GM18868 (cell line): ENCODE data around the gene DRG2.

Experiments used
- ATAC-seq: cut with Tn5 transposase; IDR thresholded peaks from one replicate; pipeline ENCODE4 v1.9.1; 2021; ENCODE audit warnings: mild to moderate bottlenecking, moderate library complexity; ENCODE audit not compliant: unreplicated experiment

Gene DRG2

DNA sequence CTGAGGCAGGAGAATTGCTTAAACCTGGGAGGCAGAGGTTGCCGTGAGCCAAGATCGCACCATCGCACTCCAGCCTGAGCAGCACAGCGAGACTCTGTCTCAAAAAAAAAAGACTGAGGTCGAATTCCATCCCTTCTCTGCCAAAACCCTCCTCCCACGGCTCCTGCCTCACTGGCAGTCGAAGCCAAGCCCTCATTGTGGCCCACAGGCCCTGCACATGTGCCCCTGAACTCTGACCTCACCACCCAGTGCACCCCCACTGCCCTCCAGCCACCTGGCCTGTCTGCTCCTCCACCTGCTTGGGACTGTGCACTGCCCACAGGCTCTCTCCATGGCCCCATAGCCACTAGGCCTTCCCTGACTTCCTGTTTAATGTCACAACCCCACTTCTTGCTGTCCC lies 27.8 kb downstream of the DRG2 start:
- ATAC-seq = no peak

DNA sequence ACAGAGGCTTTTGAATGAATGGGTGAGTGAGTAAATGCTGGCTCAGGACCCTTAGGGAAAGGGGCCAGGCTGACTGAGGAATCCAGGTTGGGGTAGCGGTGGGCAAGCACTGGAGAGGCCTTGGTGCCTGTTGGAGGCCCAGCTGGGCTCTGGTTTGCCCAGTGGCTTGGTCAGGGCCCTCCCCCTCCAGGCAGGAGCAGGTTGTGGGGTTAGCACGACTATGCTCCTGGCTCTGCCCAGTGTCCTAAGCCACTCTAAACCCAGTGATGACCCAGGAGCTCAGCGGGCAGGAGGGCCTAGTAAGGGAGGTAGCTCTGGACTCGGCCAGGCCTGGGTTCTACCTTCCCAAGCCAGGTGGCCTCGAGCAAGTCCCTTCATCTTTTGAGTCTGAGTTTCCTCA lies 28.3 kb downstream of the DRG2 start:
- ATAC-seq = no peak

DNA sequence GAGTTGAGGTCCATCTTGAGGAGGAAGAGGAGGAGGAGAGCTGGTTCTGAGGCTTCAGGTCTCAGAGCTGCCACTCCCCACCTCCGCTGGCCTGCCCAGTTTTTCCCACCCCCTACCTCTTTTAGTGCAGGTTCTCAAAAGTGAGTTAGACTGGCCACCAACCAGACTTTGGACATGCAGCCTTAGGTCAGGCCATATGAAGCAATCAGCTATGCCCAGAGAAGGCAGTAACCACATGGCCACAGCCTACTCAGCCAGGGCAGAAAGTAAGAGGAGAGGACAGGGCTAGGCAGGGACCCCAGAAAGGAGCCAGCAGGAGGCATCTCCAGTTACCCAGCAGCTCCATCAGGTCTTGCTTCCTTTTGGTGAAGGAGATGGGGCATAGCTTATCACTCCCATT lies 29.8 kb downstream of the DRG2 start:
- no peak for ATAC-seq

DNA sequence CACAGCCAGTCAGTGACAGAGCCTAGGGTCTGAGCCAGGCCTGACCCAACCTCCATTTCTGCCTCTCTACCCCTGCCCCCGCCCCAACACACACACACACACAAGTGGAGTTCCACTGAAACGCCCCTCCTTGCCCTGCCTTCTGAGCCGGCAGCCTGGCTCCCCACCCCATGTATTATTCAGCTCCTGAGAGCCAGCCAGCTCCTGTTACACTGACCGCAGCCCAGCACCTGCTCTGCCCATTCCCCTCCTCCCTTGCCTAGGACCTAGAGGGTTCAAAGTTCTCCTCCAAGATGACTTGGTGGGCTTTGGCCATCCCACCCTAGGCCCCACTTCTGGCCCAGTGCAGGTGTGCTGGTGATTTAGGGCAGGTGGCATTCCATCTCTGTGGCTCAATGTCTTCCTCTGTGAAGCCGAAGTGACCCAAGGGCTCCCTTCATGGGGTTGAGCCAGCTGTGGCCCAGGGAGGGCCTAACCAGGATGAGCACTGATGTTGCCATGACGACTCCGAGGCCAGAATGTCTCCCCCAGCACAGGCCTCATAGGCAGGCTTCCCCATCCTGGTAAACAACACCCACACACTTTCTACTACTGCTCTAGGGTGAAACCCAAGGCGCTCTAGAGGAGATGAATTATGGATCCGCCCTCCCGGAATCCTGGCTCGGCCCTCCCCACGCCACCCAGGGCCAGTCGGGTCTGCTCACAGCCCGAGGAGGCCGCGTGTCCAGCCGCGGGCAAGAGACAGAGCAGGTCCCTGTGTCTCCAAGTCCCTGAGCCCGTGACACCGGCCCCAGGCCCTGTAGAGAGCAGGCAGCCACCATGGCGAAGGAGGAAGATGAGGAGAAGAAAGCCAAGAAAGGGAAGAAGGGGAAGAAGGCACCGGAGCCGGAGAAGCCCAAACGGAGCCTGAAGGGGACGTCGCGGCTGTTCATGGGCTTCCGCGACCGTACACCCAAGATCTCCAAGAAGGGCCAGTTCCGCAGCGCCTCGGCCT lies 30.5 kb downstream of the DRG2 start:
- no peak for ATAC-seq

DNA sequence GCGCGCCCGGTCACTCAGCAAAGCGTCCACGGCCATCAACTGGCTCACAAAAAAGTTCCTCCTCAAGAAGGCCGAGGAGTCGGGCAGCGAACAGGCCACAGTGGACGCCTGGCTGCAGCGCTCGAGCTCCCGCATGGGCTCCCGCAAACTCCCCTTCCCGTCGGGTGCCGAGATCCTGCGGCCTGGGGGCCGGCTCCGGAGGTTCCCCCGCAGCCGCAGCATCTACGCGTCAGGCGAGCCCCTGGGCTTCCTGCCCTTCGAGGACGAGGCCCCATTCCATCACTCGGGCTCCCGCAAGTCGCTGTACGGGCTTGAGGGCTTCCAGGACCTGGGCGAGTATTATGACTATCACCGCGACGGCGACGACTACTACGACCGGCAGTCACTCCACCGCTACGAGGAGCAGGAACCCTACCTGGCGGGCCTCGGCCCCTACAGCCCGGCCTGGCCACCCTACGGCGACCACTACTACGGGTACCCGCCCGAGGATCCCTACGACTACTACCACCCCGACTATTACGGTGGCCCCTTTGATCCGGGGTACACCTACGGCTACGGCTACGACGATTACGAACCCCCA lies 31.5 kb downstream of the DRG2 start:
- ATAC-seq = no peak

DNA sequence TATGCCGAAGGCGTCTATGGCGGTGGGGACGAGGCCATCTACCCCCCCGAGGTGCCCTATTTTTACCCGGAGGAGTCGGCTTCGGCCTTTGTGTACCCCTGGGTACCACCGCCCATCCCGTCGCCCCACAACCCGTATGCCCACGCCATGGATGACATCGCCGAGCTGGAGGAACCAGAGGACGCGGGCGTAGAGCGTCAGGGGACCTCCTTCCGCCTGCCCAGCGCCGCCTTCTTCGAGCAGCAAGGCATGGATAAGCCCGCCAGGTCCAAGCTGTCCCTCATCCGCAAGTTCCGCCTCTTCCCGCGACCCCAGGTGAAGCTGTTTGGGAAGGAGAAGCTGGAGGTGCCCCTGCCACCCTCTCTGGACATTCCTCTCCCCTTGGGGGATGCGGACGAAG lies 32.2 kb downstream of the DRG2 start:
- ATAC-seq = no peak

DNA sequence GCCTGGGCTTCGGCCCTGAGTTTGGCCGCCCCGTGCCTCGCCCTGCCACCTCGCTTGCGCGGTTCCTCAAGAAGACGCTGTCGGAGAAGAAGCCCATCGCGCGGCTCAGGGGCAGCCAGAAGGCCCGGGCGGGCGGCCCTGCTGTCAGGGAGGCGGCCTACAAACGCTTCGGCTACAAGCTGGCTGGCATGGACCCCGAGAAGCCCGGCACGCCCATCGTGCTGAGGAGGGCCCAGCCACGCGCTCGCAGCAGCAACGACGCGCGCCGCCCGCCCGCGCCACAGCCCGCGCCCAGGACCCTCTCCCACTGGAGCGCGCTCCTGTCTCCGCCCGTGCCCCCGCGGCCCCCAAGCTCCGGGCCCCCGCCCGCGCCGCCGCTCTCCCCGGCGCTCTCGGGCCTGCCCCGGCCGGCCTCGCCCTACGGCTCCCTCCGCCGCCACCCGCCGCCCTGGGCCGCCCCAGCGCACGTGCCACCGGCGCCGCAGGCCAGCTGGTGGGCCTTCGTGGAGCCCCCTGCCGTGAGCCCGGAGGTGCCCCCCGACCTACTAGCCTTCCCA lies 32.8 kb downstream of the DRG2 start:
- ATAC-seq = no peak

DNA sequence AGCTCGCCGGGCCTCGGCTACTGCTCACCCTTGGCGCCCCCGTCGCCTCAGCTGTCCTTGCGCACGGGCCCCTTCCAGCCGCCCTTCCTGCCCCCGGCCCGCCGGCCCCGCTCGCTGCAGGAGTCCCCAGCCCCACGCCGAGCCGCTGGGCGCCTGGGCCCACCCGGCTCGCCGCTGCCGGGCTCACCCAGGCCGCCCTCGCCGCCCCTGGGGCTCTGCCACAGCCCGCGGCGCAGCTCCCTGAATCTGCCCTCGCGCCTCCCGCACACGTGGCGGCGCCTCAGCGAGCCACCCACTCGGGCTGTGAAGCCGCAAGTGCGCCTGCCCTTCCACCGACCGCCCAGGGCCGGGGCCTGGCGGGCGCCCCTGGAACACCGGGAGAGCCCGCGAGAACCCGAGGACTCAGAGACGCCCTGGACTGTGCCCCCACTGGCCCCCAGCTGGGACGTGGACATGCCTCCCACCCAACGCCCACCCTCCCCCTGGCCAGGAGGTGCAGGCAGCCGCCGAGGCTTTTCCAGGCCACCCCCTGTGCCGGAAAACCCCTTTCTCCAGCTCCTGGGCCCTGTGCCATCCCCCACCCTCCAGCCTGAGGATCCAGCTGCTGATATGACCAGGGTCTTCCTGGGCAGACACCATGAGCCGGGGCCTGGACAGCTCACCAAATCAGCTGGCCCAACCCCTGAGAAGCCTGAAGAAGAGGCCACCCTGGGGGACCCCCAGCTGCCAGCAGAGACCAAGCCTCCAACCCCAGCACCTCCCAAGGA lies 33.6 kb downstream of the DRG2 start:
- ATAC-seq = no peak

DNA sequence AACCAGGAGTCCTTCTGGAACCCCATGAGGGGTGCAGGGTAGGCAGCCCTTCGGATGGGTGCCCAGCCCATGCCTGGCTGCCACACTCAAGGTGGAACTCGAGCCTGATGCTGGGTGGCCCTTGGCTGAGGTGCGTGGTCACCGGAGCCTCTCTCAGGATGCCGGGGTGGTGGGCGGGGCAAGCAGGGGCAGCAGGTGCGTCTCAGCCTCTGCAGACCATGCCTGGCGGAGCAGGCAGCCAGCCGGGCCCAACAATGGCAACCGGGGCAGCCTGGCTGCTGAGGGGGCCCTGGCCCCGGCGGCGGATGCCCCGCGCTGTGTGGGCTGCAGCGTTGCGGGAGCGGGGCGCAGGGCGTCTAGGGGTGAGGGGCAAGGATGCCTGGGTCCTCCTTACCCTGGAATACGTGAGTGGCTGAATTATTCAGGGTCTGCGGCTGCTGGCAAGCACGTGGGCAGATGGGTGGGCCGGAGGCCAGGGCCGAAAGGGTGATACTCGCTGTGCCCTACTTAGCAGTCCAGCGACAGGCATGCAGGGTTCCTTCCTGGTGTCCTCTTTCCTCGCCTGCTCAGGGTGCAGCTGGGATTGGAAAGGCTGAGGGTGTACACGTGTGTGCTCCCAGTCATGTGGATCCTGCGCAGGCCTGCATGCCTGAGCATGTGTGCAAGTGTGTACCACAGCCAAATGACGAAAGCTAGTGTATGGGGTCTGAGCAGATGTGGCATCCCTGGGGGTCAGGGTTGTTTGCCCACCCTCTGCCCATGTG lies 35.4 kb downstream of the DRG2 start:
- ATAC-seq = no peak

DNA sequence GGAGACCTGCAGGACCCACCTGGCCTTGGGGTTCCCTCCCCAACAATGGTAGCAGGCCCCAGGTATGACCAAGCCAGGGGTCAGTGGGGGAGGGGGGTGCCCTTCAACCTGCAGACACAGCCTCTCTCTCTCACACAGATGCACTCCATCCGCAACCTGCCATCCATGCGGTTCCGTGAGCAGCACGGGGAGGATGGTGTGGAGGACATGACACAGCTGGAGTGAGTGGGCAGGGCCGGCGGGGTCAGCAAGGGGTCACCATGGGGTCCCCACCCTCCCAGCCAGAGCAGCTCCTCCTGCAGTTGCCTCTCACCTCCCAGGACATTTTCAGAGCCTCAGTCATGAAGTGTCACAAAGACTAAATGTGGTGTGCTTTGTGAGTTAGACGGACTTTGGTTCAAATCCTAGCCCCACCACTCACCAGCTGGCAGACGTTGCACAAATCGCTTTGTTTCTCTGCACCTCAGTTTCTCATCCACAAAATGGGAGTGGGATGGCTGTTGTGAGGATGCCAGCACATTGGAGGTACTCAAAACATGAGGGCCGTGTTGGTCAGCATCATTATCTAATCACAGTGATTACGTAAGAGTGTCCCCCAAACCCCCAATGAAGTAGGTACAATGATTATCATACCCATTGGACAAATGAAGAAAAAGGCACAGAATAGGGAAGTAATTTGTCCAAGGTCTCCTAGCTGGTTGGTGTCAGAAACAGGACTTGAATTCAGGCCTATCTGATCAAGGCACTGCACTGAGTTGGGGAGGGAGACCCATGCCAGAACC lies 36.8 kb downstream of the DRG2 start:
- ATAC-seq = no peak

DNA sequence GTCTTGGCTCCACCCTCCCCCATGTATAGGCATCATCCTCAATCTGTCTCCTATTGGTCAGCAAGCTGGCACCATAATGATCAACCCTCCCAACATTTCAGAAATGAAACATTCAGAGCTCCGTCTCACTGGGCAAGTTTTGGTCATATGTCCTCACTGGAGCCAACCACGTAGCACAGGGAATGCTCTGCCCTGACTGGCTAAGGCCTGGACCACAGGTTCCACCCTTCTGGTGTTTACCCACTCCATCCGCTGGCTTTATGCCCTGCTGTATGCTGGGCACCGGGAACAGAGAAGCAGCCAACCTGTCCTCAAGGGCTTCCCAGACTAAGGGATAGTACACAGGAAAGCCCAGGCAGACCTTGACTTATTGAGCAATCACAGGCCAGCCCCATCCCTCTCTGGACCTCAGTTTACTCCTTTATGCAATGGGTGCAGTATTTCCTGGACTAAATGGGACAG lies 41.3 kb downstream of the DRG2 start:
- no peak for ATAC-seq

DNA sequence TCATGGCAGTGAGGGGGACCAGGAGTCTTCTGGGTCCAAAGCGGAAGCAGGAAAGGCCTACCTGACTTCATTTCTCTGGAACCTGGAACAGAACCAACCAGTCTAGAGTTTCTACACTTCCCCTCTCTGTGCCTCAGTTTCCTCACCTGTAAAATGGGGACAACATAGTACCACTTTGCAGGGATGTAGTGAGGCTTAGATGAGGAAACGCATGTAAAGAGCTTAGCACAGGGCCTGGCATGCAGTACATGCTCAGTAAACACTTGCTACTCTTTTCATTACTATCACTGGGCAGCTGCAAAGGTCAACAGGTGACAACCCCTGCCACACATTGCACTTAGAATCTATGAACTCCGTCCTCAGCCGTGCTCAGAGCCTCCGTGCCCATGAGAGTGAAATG lies 45.0 kb downstream of the DRG2 start:
- no peak for ATAC-seq

DNA sequence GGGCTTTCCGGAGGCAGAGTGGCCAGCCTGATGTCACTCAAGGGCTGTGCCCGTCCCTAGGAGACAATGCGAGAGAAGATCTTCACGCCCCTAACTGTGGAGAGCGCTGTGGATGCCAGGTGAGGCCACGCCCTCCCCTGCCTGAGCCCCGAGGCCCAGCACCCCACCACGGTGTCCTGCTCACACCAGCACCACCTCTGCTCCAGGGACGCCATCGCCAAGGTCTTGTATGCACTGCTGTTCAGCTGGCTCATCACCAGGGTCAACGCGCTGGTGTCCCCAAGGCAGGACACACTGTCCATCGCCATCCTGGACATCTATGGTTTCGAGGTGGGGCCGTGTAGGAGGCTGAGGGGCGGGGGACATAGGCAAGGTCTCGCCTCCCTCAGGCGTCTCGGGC lies 48.6 kb downstream of the DRG2 start:
- no peak for ATAC-seq

DNA sequence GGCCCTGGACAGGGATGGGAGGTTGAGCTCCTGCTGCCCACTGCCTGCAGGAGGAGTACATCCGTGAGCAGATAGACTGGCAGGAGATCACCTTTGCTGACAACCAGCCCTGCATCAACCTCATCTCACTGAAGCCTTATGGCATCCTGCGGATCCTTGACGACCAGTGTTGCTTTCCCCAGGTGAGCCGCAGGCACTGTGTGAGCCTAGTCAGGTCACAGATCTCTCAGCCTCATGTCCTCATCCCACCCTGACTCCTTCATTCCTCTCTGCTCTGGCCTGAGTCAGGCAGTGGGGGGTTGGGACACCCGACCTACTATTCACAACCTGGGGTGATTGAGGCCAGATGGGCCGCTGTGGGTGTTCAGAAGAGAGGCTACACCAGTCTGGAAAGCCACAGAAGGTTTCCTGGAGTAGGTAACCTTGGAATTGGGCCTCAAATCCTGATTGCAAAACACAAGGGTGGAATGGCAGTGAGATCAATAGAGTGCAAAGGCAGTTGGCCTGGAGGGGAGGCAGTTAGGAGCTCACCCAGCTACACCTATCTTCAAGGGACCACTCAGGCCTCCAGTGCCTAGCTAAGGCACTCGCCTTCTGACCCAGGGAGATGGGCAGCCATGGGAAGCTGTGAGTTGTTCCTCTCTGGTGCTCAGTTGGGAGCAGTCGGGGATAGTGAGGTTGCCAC lies 50.5 kb downstream of the DRG2 start:
- no peak for ATAC-seq

DNA sequence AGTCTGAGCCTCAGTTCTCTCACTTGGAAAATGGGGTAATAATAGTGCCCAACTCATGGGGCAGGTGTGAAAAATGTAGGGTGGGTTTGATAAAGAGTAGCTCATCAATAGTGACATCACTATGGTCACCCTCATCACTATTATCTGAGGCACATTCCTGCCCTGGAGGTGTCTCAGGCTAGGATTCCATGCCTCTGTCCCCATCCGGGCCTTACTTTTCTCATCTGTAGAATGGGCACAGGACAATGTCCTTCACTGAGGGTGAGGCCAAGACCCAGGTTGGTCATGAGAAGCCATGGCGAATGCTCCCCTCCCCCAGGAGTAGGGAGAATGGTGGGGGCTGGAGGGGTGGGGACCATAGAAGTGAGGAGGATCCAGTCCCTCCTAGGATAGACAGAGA lies 51.3 kb downstream of the DRG2 start:
- no peak for ATAC-seq

DNA sequence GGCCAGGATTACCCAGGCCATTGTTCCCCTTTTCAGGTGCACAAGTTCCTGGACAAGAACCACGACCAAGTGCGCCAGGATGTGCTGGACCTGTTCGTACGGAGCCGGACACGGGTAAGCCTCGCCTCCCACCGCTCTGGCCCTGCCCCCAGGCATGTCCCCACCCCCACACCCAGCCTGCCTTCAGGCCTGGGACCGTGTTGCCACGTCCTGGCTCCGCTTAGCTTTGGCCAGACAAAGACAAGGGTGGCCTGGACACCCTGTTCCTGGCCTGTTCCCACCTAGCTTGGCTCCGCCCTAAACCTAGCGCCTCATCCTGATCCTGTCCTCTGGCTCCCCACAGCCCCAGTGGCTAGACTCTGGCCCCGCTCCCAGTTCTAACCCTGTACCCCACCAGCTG lies 51.8 kb downstream of the DRG2 start:
- ATAC-seq = no peak

DNA sequence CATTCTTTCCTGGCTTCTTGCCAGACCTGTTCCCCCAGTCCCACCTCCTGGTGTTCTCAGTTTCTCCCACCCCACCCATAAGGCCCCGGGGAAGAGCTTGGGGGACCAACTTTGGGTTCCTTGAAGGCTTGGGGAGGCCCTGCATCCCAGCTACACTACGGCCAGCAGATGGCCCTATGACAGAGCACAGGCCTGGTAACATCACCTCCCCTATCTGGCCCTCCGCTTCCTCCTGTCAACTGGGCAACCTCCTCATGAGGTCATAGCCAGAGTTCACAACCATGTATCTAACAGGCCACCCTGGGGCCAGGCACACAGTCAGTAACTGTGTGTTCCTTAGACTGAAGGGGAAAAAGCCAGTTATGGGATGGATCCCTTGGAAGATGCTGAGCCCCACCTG lies 52.2 kb downstream of the DRG2 start:
- ATAC-seq = no peak

DNA sequence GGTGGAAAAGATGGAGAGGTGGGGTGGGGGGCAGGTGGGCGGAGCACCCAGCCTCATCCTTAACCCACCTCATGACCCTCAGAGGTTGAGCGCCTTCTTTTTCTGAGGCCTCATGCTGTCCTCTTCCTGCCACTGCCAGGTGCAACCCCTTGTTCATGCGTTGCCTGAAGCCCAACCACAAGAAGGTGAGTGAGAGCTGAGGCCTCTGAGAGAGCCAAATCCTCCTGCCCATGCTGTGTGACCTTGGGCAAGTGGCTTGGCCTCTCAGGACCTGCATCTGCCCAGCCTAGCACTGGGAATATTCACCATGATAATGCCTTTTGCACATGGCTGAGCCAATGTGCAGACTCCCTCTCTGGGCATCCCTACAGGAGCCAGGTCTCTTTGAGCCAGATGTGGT lies 52.9 kb downstream of the DRG2 start:
- no peak for ATAC-seq

DNA sequence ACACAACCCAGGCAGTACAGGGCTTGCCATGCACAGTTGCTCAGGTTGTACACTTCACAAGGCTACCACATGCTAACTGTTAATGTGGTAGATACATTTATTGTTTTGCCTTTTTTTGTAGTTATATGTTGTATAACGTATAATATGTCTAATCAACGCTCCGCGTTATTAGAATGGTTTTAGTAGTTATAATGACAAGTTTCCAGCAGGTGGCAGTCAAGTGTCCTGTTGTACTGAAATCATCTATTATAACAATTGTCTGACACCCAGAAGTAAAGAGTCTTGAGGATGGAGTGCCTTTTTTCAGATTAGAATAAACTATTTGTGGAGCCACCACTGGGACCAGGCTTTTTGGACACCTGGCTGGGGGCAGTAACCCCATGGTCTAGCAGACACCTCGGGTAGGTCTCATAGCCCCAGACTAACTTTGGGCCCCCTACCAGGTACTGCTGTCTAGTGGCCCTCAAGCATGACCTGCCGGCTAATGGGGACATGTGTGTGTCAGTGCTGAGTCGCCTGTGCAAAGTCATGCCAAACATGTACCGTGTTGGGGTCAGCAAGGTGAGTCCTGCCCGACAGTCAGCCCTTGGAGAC lies 53.6 kb downstream of the DRG2 start:
- no peak for ATAC-seq
